Measurements from ENCODE around the gene MEPE. TPM values are rescaled to one million over a fixed set of nuclear protein-coding genes. Genes with fewer than 3 reads are reported as not detected.
"Not testable (repeated sequence)": the region's sequence is repeated elsewhere in the genome, so short reads cannot be mapped to it uniquely, and the experiment has no call there.

Gene MEPE
- total and polyA plus RNA-seq, 10 of the 15 experiments (the other 5 are each of a cell fraction or from before 2014, with no cell fraction given) = not detected

DNA sequence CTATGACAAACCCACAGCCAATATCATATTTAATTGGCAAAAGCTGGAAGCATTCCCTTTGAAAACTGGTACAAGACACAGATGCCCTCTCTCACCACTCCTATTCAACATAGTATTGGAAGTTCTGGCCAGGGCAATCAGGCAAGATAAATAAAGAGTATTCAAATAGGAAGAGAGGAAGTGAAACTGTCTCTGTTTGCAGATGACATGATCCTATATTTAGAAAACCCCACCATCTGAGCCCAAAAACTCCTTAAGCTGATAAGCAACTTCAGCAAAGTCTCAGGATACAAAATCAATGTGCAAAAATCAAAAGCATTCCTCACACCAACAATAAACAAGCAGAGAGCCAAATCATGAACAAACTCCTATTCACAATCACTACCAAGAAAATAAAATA lies 58.0 kb downstream of the MEPE start:
- POLR2A ChIA-PET; H2AFZ ChIP-seq (ENCODE audit: control insufficient read depth, low read depth, low read length); RAD21 ChIA-PET (ENCODE audit: unreplicated experiment); ATAC-seq; H3K4me3 ChIP-seq; in situ Hi-C loops (cut with MboI); H3K27me3 ChIP-seq (replicated peaks in 1 of 2; ENCODE audit: control insufficient read depth in 2 of 2, insufficient read depth in 2 of 2, low read length in 1 of 2); H3K36me3 ChIP-seq (ENCODE audit: control insufficient read depth in 2 of 2, insufficient read depth in 2 of 2, low read length in 1 of 2); intact Hi-C loops (cut with micrococcal nuclease; ENCODE audit: unreplicated experiment); H3K4me1 ChIP-seq (ENCODE audit: control insufficient read depth, insufficient read depth, low read length); H3K27ac ChIP-seq (ENCODE audit: control insufficient read depth, insufficient read depth); H3K4me2 ChIP-seq (ENCODE audit: control insufficient read depth, insufficient read depth); H3K9me3 ChIP-seq (replicated peaks; ENCODE audit: control insufficient read depth, insufficient read depth, low read length); DNase-seq (ENCODE audit: low read depth, low spot score); BruUV-seq (replicated peaks); H3K79me2 ChIP-seq (ENCODE audit: control insufficient read depth, insufficient read depth, low read length); FAIRE-seq; H3K9ac ChIP-seq (ENCODE audit: control insufficient read depth, insufficient read depth, low read length); H4K20me1 ChIP-seq (ENCODE audit: control insufficient read depth, insufficient read depth); CTCF ChIA-PET; SMC1A ChIA-PET (ENCODE audit: uncharacterized antibody, unreplicated experiment): not testable (repeated sequence)
- TF ChIP-seq MEF2B (IDR thresholded peaks at IDR 0.05; ENCODE audit: partially characterized antibody, poor library complexity, severe bottlenecking) (peak; percentile 20), SPI1 (IDR thresholded peaks at IDR 0.05; ENCODE audit: borderline replicate concordance, insufficient read depth, low read depth, low read length) (peak; percentile 34)

DNA sequence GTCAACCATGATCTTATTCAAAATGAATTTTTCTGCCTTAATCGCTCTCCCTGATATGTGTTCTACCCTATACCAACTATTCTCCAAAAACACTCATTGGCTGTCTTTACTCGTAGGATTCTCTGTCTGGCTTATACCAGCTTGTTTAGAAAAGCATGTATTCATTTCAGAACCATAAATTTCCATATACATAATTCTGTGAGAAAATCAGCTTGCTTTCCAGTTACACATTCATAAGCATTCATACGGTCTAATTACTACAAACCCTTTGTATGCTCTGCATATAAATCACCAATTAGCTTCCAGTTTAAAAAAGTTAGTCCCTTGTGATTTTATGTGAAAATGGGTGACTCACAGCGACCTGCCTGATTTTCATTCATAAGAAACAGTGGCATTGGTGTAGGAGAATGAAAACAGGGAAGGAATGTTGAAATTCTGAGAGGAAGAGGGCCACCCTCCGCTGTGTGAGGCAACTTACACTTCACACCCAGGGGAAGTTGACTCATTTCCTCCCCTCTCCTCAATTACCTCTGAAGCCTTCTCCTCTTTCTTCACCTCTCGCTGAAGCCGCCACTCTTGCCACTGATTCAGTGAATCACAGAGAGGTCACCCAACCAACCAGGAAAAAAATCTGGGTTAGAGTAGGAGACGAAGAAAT lies 63.3 kb downstream of the MEPE start:
- no peaks in the 10 kb centered on the region for H3K4me1 ChIP-seq (ENCODE audit: control insufficient read depth, insufficient read depth, low read length)
- no peaks in the 10 kb centered on the region for H4K20me1 ChIP-seq (ENCODE audit: control insufficient read depth, insufficient read depth)
- no peak for FAIRE-seq
- ChIA-PET POLR2A (no interaction called here), RAD21 (ENCODE audit: unreplicated experiment) (no interaction called here), SMC1A (ENCODE audit: uncharacterized antibody, unreplicated experiment) (no interaction called here), CTCF (no interaction called here)
- no TSS peak for BruUV-seq (replicated peaks)
- in situ Hi-C loops (cut with MboI) (no loop called here), intact Hi-C loops (cut with micrococcal nuclease; ENCODE audit: unreplicated experiment) (no loop called here)
- no peak overlapping the region for H3K4me2 ChIP-seq (ENCODE audit: control insufficient read depth, insufficient read depth)
- no peak overlapping the region for H2AFZ ChIP-seq (ENCODE audit: control insufficient read depth, low read depth, low read length)
- no peak overlapping the region for H3K9ac ChIP-seq (ENCODE audit: control insufficient read depth, insufficient read depth, low read length)
- ATAC-seq = no peak
- no peaks in the 10 kb centered on the region for H3K9me3 ChIP-seq (replicated peaks; ENCODE audit: control insufficient read depth, insufficient read depth, low read length)
- H3K4me3 ChIP-seq = no peak overlapping the region
- H3K79me2 ChIP-seq (ENCODE audit: control insufficient read depth, insufficient read depth, low read length) = no peaks in the 10 kb centered on the region
- H3K27ac ChIP-seq (ENCODE audit: control insufficient read depth, insufficient read depth) = no peak overlapping the region
- DNase-seq (ENCODE audit: low read depth, low spot score) = no peak
- 8% methylated on average over 8 of the region's 8 CpGs for WGBS (ENCODE audit: insufficient coverage, insufficient replicate concordance, low lambda C conversion rate, missing lambda C conversion rate)
- no peak for TF ChIP-seq ASH2L (IDR thresholded peaks at IDR 0.05; ENCODE audit: borderline replicate concordance, low read depth)
- no peak for TF ChIP-seq NFYA (IDR thresholded peaks at IDR 0.05; ENCODE audit: borderline replicate concordance, low read depth, low read length)
- H3K27me3 ChIP-seq (replicated peaks in 1 of 2; ENCODE audit: control insufficient read depth in 2 of 2, insufficient read depth in 2 of 2, low read length in 1 of 2) = no peaks in the 10 kb centered on the region
- no peaks in the 10 kb centered on the region for H3K36me3 ChIP-seq (ENCODE audit: control insufficient read depth in 2 of 2, insufficient read depth in 2 of 2, low read length in 1 of 2)

Other genes starting within 250 kb of the MEPE start
- not detected in 2 replicates for gene DSPP, start 224.4 kb upstream of the MEPE start, total RNA-seq (2014; rRNA removed)
- gene DSPP, start 224.4 kb upstream of the MEPE start, total RNA-seq (2014; rRNA removed; fragmentation: Illumina TruSeq; extraction: Trizol) = not detected in 2 replicates
- not detected in 2 replicates for gene DSPP, start 224.4 kb upstream of the MEPE start, total RNA-seq (2021)
- not detected in 2 replicates for gene DSPP, start 224.4 kb upstream of the MEPE start, polyA plus RNA-seq (2011; rRNA removed)
- not detected in 2 replicates for gene DSPP, start 224.4 kb upstream of the MEPE start, polyA plus RNA-seq (2014; fragmentation: Illumina TruSeq; extraction: Trizol)
- gene DSPP, start 224.4 kb upstream of the MEPE start, polyA plus RNA-seq (2014; fragmentation: Nextera tagmentation; extraction: Ambion mirVana) = not detected
- gene DSPP, start 224.4 kb upstream of the MEPE start, polyA plus RNA-seq (2014; rRNA removed) = not detected in 2 replicates
- not detected for gene DSPP, start 224.4 kb upstream of the MEPE start, polyA plus RNA-seq (2016; fragmentation: Nextera tagmentation; extraction: Ambion mirVana)
- not detected in 2 replicates for gene DMP1, start 182.7 kb upstream of the MEPE start, total RNA-seq (2014; rRNA removed)
- not detected in 2 replicates for gene DMP1, start 182.7 kb upstream of the MEPE start, total RNA-seq (2014; rRNA removed; fragmentation: Illumina TruSeq; extraction: Trizol)
- not detected in 2 replicates for gene DMP1, start 182.7 kb upstream of the MEPE start, total RNA-seq (2021)
- not detected in 2 replicates for gene DMP1, start 182.7 kb upstream of the MEPE start, polyA plus RNA-seq (2011; rRNA removed)
- not detected in 2 replicates for gene DMP1, start 182.7 kb upstream of the MEPE start, polyA plus RNA-seq (2014; fragmentation: Illumina TruSeq; extraction: Trizol)
- not detected for gene DMP1, start 182.7 kb upstream of the MEPE start, polyA plus RNA-seq (2014; fragmentation: Nextera tagmentation; extraction: Ambion mirVana)
- gene DMP1, start 182.7 kb upstream of the MEPE start, polyA plus RNA-seq (2014; rRNA removed) = not detected in 2 replicates
- not detected for gene DMP1, start 182.7 kb upstream of the MEPE start, polyA plus RNA-seq (2016; fragmentation: Nextera tagmentation; extraction: Ambion mirVana)
- gene IBSP, start 33.4 kb upstream of the MEPE start, total RNA-seq (2014; rRNA removed) = not detected in 2 replicates
- gene IBSP, start 33.4 kb upstream of the MEPE start, total RNA-seq (2014; rRNA removed; fragmentation: Illumina TruSeq; extraction: Trizol) = not detected in 2 replicates
- not detected in 2 replicates for gene IBSP, start 33.4 kb upstream of the MEPE start, total RNA-seq (2021)
- not detected in 2 replicates for gene IBSP, start 33.4 kb upstream of the MEPE start, polyA plus RNA-seq (2011; rRNA removed)
- not detected in 2 replicates for gene IBSP, start 33.4 kb upstream of the MEPE start, polyA plus RNA-seq (2014; fragmentation: Illumina TruSeq; extraction: Trizol)
- not detected for gene IBSP, start 33.4 kb upstream of the MEPE start, polyA plus RNA-seq (2014; fragmentation: Nextera tagmentation; extraction: Ambion mirVana)
- gene IBSP, start 33.4 kb upstream of the MEPE start, polyA plus RNA-seq (2014; rRNA removed) = not detected in 2 replicates
- gene IBSP, start 33.4 kb upstream of the MEPE start, polyA plus RNA-seq (2016; fragmentation: Nextera tagmentation; extraction: Ambion mirVana) = not detected
- not detected in 2 replicates for gene SPP1, start 142.7 kb downstream of the MEPE start, total RNA-seq (2014; rRNA removed)
- not detected in 2 replicates for gene SPP1, start 142.7 kb downstream of the MEPE start, total RNA-seq (2014; rRNA removed; fragmentation: Illumina TruSeq; extraction: Trizol)
- 1.1 and 1.3 TPM in 2 replicates for gene SPP1, start 142.7 kb downstream of the MEPE start, total RNA-seq (2021)
- gene SPP1, start 142.7 kb downstream of the MEPE start, polyA plus RNA-seq (2011; rRNA removed) = 0.49 and 0.78 TPM in 2 replicates
- gene SPP1, start 142.7 kb downstream of the MEPE start, polyA plus RNA-seq (2014; fragmentation: Illumina TruSeq; extraction: Trizol) = not detected in 2 replicates
- gene SPP1, start 142.7 kb downstream of the MEPE start, polyA plus RNA-seq (2014; fragmentation: Nextera tagmentation; extraction: Ambion mirVana) = under 1 TPM in 1 of 2 experiments, not detected in 1; 0.05 TPM
- not detected in 2 replicates for gene SPP1, start 142.7 kb downstream of the MEPE start, polyA plus RNA-seq (2014; rRNA removed)
- under 1 TPM in 1 of 2 experiments, not detected in 1; 0.29 TPM for gene SPP1, start 142.7 kb downstream of the MEPE start, polyA plus RNA-seq (2016; fragmentation: Nextera tagmentation; extraction: Ambion mirVana)
- 9.3 and 12.5 TPM in 2 replicates for gene PKD2, start 174.7 kb downstream of the MEPE start, total RNA-seq (2014; rRNA removed)
- gene PKD2, start 174.7 kb downstream of the MEPE start, total RNA-seq (2014; rRNA removed; fragmentation: Illumina TruSeq; extraction: Trizol) = 13.8 and 15.5 TPM in 2 replicates
- gene PKD2, start 174.7 kb downstream of the MEPE start, total RNA-seq (2021) = 7.5 and 8.6 TPM in 2 replicates
- gene PKD2, start 174.7 kb downstream of the MEPE start, polyA plus RNA-seq (2011; rRNA removed) = 11.0 and 15.2 TPM in 2 replicates
- 11.4 and 18.1 TPM in 2 replicates for gene PKD2, start 174.7 kb downstream of the MEPE start, polyA plus RNA-seq (2014; fragmentation: Illumina TruSeq; extraction: Trizol)
- 1 to 10 TPM; 2.0 to 2.1 TPM for gene PKD2, start 174.7 kb downstream of the MEPE start, polyA plus RNA-seq (2014; fragmentation: Nextera tagmentation; extraction: Ambion mirVana)
- 8.7 and 12.4 TPM in 2 replicates for gene PKD2, start 174.7 kb downstream of the MEPE start, polyA plus RNA-seq (2014; rRNA removed)
- 1 to 10 TPM; 2.0 to 5.3 TPM for gene PKD2, start 174.7 kb downstream of the MEPE start, polyA plus RNA-seq (2016; fragmentation: Nextera tagmentation; extraction: Ambion mirVana)